ENCODE results near the gene KRTAP5-1.
"Not testable (repeated sequence)": the region's sequence is repeated elsewhere in the genome, so short reads cannot be mapped to it uniquely, and the experiment has no call there.

The KRTAP5-1 gene

GRCh38 chr11:1597331-1597993 lies 12.4 kb upstream of the KRTAP5-1 start:
- Histone ChIP-seq H3K27me3 (replicated peaks) (peaks cover 14% of the 10 kb centered on the region), H3K4me3 (ENCODE audit: low read depth, low read length) (no peak overlapping the region), H3K27ac (no peak overlapping the region), H3K36me3 (replicated peaks) (no peaks in the 10 kb centered on the region)
- in situ Hi-C loops (cut with HindIII; ENCODE audit: low pct_ligation_motif_present, low sequenced_read_pairs), result no loop called here
- no peak for DNase-seq
- TF ChIP-seq CTCF (IDR thresholded peaks at IDR 0.05; ENCODE audit: low read depth, low read length, missing control alignments), result no peak

- DNase-seq; H3K4me3 ChIP-seq (ENCODE audit: low read depth, low read length); in situ Hi-C loops (cut with HindIII; ENCODE audit: low pct_ligation_motif_present, low sequenced_read_pairs); H3K36me3 ChIP-seq (replicated peaks); H3K27ac ChIP-seq: not testable (repeated sequence)
- peaks cover 14% of the 10 kb centered on the region for H3K27me3 ChIP-seq (replicated peaks)
These were observed 11.6 kb upstream of the KRTAP5-1 start for GRCh38 chr11:1596576-1597121.

GRCh38 chr11:1595994-1596575 lies 11.0 kb upstream of the KRTAP5-1 start:
- in situ Hi-C loops (cut with HindIII; ENCODE audit: low pct_ligation_motif_present, low sequenced_read_pairs); H3K4me3 ChIP-seq (ENCODE audit: low read depth, low read length); DNase-seq; H3K27ac ChIP-seq; H3K36me3 ChIP-seq (replicated peaks): not testable (repeated sequence)
- H3K27me3 ChIP-seq (replicated peaks), result peaks cover 13% of the 10 kb centered on the region

- peaks cover 10% of the 10 kb centered on the region for H3K27me3 ChIP-seq (replicated peaks)
- DNase-seq, result no peak
- in situ Hi-C loops (cut with HindIII; ENCODE audit: low pct_ligation_motif_present, low sequenced_read_pairs), result no loop called here
- H3K4me3 ChIP-seq (ENCODE audit: low read depth, low read length), result no peak overlapping the region
- TF ChIP-seq CTCF (IDR thresholded peaks at IDR 0.05; ENCODE audit: low read depth, low read length, missing control alignments), result no peak
- no peaks in the 10 kb centered on the region for H3K36me3 ChIP-seq (replicated peaks)
- no peak overlapping the region for H3K27ac ChIP-seq
These were observed 7.5 kb upstream of the KRTAP5-1 start for GRCh38 chr11:1592628-1593027.

GRCh38 chr11:1589996-1590395 lies 4.9 kb upstream of the KRTAP5-1 start:
- in situ Hi-C loops (cut with HindIII; ENCODE audit: low pct_ligation_motif_present, low sequenced_read_pairs), result no loop called here
- Histone ChIP-seq H3K27ac (no peak overlapping the region), H3K36me3 (replicated peaks) (no peaks in the 10 kb centered on the region), H3K27me3 (replicated peaks) (no peaks in the 10 kb centered on the region), H3K4me3 (ENCODE audit: low read depth, low read length) (no peak overlapping the region)
- no peak for TF ChIP-seq CTCF (IDR thresholded peaks at IDR 0.05; ENCODE audit: low read depth, low read length, missing control alignments)
- DNase-seq, result no peak

- DNase-seq; H3K36me3 ChIP-seq (replicated peaks); H3K27me3 ChIP-seq (replicated peaks); in situ Hi-C loops (cut with HindIII; ENCODE audit: low pct_ligation_motif_present, low sequenced_read_pairs); H3K27ac ChIP-seq; H3K4me3 ChIP-seq (ENCODE audit: low read depth, low read length): not testable (repeated sequence)
These were observed 4.3 kb upstream of the KRTAP5-1 start for GRCh38 chr11:1589191-1589963.

- no peak for TF ChIP-seq CTCF (IDR thresholded peaks at IDR 0.05; ENCODE audit: low read depth, low read length, missing control alignments)
- no peaks in the 10 kb centered on the region for H3K27me3 ChIP-seq (replicated peaks)
- H3K27ac ChIP-seq, result no peak overlapping the region
- DNase-seq, result no peak
- no peak overlapping the region for H3K4me3 ChIP-seq (ENCODE audit: low read depth, low read length)
- in situ Hi-C loops (cut with HindIII; ENCODE audit: low pct_ligation_motif_present, low sequenced_read_pairs), result no loop called here
- H3K36me3 ChIP-seq (replicated peaks), result no peaks in the 10 kb centered on the region
These were observed 1.6 kb upstream of the KRTAP5-1 start for GRCh38 chr11:1586699-1587098.

- not testable (repeated sequence) for H3K36me3 ChIP-seq (replicated peaks)
These were observed 2.2 kb downstream of the KRTAP5-1 start for GRCh38 chr11:1582909-1583308.

More at GRCh38 chr11:1582909-1583308, 2.2 kb downstream of the KRTAP5-1 start:
- H3K27ac ChIP-seq; DNase-seq; H3K27me3 ChIP-seq (replicated peaks); H3K4me3 ChIP-seq (ENCODE audit: low read depth, low read length); in situ Hi-C loops (cut with HindIII; ENCODE audit: low pct_ligation_motif_present, low sequenced_read_pairs): not testable (repeated sequence)
